Progenitor cell of endocrine pancreas (in vitro differentiated cells): ENCODE measurements around the gene TEAD1. TPM values are rescaled to one million over a fixed set of nuclear protein-coding genes. Genes with fewer than 3 reads are reported as not detected.

Source experiments
- DNase-seq: peaks from one replicate; pipeline ENCODE4 v3.0.0; 2021; ENCODE audit warnings: low spot score; ENCODE audit not compliant: unreplicated experiment
- H3K27ac Mint-ChIP-seq: 2 replicates; pipeline ENCODE4 v1.8.0; 2021; ENCODE audit warnings: mild to moderate bottlenecking, moderate library complexity, mixed read lengths
- H3K27me3 Mint-ChIP-seq: 2 replicates; pipeline ENCODE4 v1.8.0; 2021; ENCODE audit warnings: mixed read lengths
- H3K36me3 Mint-ChIP-seq: 2 replicates; pipeline ENCODE4 v1.8.0; 2022; ENCODE audit warnings: mixed read lengths; ENCODE audit not compliant: insufficient read depth
- H3K4me1 Mint-ChIP-seq: 2 replicates; pipeline ENCODE4 v1.8.0; 2021; ENCODE audit warnings: low read depth, mixed read lengths
- H3K4me3 Mint-ChIP-seq: 2 replicates; pipeline ENCODE4 v1.8.0; 2021; ENCODE audit warnings: low read depth, mild to moderate bottlenecking, moderate library complexity, mixed read lengths
- H3K9me3 Mint-ChIP-seq: 2 replicates; pipeline ENCODE4 v1.8.0; 2021; ENCODE audit warnings: low read depth, mixed read lengths
- total RNA-seq: library from RNA; stranded (reverse); gene quantifications from 2 replicates; pipeline ENCODE4 v1.2.1, GENCODE V29; 2021
- TF ChIP-seq, protein P1 (sequence below): fragments of 200-600 bp; sonication (generic); IDR thresholded peaks from one replicate; pipeline ENCODE4 v1.5.0; 2021; ENCODE audit warnings: antibody characterized with exemption, mild to moderate bottlenecking; ENCODE audit not compliant: unreplicated experiment

The TEAD1 gene
- total RNA-seq, 1 donor from 2014 or later: 92.4 TPM

DNA sequence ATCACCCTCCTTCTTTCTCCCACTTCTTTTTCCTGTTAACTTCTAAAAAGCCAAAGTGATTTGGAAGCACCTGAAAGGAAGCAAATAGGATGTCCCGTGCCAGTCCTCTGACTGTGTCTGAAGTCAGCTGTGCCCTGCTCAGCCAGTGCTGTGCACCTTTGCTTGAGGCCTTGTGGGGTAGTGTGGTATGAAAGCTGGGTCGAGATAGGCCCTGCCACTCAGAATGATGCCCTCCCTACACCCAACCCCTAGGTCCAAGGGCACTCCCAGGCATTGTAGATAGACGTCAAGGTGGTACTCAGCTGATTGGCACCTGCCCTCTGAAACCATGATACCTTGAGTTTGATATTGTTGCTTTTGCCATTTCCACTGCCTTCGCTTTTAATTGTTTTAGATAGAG is 251.3 kb downstream of the TEAD1 start:
- Mint-ChIP-seq H3K4me1 (peaks cover 5% of the 10 kb centered on the region), H3K4me3 (no peak overlapping the region), H3K9me3 (no peaks in the 10 kb centered on the region), H3K27ac (no peak overlapping the region), H3K27me3 (no peaks in the 10 kb centered on the region), H3K36me3 (peaks cover 17% of the 10 kb centered on the region)
- TF ChIP-seq, protein P1, sequence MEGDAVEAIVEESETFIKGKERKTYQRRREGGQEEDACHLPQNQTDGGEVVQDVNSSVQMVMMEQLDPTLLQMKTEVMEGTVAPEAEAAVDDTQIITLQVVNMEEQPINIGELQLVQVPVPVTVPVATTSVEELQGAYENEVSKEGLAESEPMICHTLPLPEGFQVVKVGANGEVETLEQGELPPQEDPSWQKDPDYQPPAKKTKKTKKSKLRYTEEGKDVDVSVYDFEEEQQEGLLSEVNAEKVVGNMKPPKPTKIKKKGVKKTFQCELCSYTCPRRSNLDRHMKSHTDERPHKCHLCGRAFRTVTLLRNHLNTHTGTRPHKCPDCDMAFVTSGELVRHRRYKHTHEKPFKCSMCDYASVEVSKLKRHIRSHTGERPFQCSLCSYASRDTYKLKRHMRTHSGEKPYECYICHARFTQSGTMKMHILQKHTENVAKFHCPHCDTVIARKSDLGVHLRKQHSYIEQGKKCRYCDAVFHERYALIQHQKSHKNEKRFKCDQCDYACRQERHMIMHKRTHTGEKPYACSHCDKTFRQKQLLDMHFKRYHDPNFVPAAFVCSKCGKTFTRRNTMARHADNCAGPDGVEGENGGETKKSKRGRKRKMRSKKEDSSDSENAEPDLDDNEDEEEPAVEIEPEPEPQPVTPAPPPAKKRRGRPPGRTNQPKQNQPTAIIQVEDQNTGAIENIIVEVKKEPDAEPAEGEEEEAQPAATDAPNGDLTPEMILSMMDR: no peak
- no peak for DNase-seq

DNA sequence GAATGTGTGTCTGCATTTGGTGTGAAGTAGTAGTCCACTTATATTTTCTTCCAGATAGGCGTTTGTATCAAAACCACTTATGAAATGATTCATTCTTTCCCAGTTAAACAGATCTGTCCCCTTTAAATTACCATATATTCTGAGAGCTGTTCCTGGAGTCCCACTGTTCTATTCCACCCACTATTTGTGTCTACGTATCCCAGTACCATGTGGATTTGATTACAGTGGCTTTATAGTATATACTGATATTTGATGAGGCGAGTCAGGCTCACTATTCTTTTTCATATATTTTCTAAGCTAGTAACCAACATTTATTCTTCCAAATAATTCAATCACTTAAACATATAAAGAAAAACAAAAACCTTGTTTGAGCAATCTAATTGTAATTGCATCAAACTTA is 253.0 kb downstream of the TEAD1 start:
- Mint-ChIP-seq H3K4me3 (no peak overlapping the region), H3K36me3 (peaks cover 22% of the 10 kb centered on the region), H3K27ac (no peak overlapping the region), H3K27me3 (no peaks in the 10 kb centered on the region), H3K9me3 (no peaks in the 10 kb centered on the region), H3K4me1 (peaks cover 9% of the 10 kb centered on the region)
- TF ChIP-seq, protein P1: no peak
- no peak for DNase-seq

DNA sequence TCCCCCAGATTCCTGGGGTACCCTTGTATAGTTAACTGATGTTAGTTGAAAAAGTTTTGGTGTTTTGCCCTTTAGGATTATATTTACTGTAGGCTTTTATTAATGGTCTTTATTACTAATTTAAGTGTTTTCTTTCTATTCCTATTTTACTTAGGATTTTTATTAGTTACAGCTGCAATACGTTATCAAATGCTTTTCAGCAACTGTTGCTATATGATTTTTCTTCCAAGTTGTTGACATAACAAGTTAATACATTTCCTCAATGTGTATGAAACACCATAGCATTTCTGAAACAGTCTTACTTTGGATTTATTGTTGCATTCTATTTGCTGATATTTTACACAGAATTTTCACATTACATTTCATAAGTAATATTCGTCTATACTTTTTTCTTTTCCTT is 253.7 kb downstream of the TEAD1 start:
- H3K27ac Mint-ChIP-seq: no peak overlapping the region
- H3K27me3 Mint-ChIP-seq: no peaks in the 10 kb centered on the region
- no peaks in the 10 kb centered on the region for H3K9me3 Mint-ChIP-seq
- no peak overlapping the region for H3K4me3 Mint-ChIP-seq
- DNase-seq: no peak
- peaks cover 23% of the 10 kb centered on the region for H3K36me3 Mint-ChIP-seq
- H3K4me1 Mint-ChIP-seq: peaks cover 9% of the 10 kb centered on the region
- TF ChIP-seq, protein P1: no peak

DNA sequence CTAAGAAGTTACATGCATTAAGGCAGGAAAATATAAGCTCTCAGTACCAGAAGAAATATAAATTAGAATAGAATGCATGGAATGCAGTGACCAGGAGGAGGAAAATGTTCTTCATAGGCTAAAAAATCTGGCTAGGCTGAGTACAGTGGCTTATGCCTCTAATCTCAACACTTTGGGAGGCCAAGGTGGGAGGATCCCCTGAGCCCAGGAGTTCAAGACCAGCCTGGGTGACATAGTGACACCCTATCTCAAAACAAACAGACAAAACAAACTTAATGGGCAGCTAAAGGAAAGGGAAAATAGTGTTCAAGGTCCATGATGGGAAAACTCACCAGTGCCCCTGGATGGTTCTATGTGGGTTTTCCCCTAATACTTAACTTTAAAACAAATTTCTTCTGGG is 256.6 kb downstream of the TEAD1 start:
- no peaks in the 10 kb centered on the region for H3K27me3 Mint-ChIP-seq
- DNase-seq: no peak
- peaks cover 2% of the 10 kb centered on the region for H3K9me3 Mint-ChIP-seq
- peaks cover 9% of the 10 kb centered on the region for H3K4me1 Mint-ChIP-seq
- peak overlapping the region; percentile 89 for H3K27ac Mint-ChIP-seq
- TF ChIP-seq, protein P1: no peak
- peaks cover 28% of the 10 kb centered on the region for H3K36me3 Mint-ChIP-seq
- H3K4me3 Mint-ChIP-seq: no peak overlapping the region

DNA sequence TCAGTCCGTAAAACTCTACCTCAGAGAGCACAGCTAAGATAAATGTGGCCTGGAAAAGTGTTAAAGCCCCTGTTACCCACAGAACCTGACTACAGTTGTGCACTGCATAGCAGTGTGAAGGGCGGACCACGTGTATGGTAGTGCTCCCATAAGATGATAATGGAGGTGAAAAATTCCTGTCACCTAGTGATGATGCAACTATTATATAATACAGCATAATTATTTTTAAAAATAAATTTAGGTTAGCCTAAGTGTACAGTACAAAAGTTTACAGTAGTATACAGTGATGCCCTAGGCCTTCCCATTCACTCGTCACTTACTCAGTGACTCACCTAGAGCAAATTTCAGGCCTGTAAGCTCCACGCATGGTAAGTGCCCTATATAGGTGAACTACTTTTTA is 258.3 kb downstream of the TEAD1 start:
- peaks cover 24% of the 10 kb centered on the region for H3K36me3 Mint-ChIP-seq
- no peak overlapping the region for H3K27ac Mint-ChIP-seq
- H3K9me3 Mint-ChIP-seq: peaks cover 2% of the 10 kb centered on the region
- H3K4me3 Mint-ChIP-seq: no peak overlapping the region
- DNase-seq: no peak
- peaks cover 9% of the 10 kb centered on the region for H3K4me1 Mint-ChIP-seq
- H3K27me3 Mint-ChIP-seq: no peaks in the 10 kb centered on the region
- TF ChIP-seq, protein P1: no peak
